Gastrocnemius medialis (tissue), 4 donors: ENCODE data around the gene CITED4.

Source experiments
- POLR2A ChIP-seq, 2 donors: fragments of 450-650 bp; IDR thresholded peaks; one replicate each; pipeline ENCODE4 v1.6.1; 2017; ENCODE audit warnings: antibody characterized with exemption in 2 of 2, mild to moderate bottlenecking in 2 of 2, moderate library complexity in 2 of 2
- TF ChIP-seq, protein P1 (sequence below), 5 experiments: fragments of 450-650 bp in 3 of 5; fragments of 200-600 bp in 2 of 5; sonication (generic) in 2 of 5; IDR thresholded peaks in 4 of 5; conservative IDR thresholded peaks in 1 of 5; 1 replicate in 4 of 5; 2 replicates in 1 of 5; pipeline ENCODE4 v1.5.1; 2016 to 2019; ENCODE audit warnings: antibody characterized with exemption in 5 of 5, mild to moderate bottlenecking in 3 of 5, moderate library complexity in 3 of 5

DNA sequence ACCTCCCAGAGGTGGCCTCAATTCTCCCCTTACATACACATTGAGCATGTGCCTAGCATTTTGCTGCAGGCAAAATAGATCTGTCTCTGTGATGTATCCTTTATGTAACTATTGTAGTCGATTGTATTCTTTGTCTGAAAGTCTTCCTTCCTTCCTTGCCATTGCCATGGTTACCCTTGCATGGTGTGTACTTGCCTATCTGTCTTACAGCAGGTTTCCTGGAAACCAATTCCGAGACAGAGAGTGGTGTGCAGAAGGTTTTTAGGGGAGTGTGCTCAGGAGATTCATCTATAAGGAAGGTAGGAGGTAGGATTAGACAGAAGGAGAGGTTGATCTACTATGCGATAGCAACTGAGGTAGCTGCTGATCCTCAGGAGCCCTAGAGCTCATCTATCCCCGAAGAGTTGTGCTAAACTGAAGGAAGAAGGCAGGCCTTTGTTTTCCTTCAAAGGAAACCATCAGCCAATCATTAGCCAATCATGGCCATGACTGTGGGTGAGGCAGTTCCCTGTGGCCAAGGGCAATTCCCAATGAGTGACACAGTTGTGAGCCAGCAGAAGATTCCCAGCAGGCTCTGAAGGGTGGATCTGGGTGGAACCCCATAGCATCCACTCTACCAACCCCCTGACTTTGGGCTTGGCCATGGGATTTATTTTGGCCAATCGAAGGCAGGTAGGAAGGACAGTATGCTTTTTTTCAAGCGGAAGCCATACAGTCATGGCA, 15.0 kb downstream of the CITED4 start:
- TF ChIP-seq, protein P1, sequence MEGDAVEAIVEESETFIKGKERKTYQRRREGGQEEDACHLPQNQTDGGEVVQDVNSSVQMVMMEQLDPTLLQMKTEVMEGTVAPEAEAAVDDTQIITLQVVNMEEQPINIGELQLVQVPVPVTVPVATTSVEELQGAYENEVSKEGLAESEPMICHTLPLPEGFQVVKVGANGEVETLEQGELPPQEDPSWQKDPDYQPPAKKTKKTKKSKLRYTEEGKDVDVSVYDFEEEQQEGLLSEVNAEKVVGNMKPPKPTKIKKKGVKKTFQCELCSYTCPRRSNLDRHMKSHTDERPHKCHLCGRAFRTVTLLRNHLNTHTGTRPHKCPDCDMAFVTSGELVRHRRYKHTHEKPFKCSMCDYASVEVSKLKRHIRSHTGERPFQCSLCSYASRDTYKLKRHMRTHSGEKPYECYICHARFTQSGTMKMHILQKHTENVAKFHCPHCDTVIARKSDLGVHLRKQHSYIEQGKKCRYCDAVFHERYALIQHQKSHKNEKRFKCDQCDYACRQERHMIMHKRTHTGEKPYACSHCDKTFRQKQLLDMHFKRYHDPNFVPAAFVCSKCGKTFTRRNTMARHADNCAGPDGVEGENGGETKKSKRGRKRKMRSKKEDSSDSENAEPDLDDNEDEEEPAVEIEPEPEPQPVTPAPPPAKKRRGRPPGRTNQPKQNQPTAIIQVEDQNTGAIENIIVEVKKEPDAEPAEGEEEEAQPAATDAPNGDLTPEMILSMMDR (IDR thresholded peaks at IDR 0.05 in 4 of 5, conservative IDR thresholded peaks at IDR 0.05 in 1 of 5), result no peak
- no peak for TF ChIP-seq POLR2A (IDR thresholded peaks at IDR 0.05)
